H9 (cell line): ENCODE data around the gene FGD5. TPM values are rescaled to one million over a fixed set of nuclear protein-coding genes. Genes with fewer than 3 reads are reported as not detected.
A peak's percentile ranks its signal among the peaks of the same experiment; 100 is the strongest.

Experiments used
- DNase-seq: peaks from one replicate; pipeline ENCODE4 v3.0.0-alpha.2; 2017
- H2AFZ ChIP-seq: one replicate; pipeline ENCODE4 v1.6.1; 2013; ENCODE audit warnings: mild to moderate bottlenecking, low read length, control low read depth, moderate library complexity
- H2AK5ac ChIP-seq: 2 replicates; pipeline ENCODE4 v1.6.1; 2013; ENCODE audit warnings: low read length, control low read depth, mixed read lengths; ENCODE audit not compliant: insufficient read length
- H2BK120ac ChIP-seq: one replicate; pipeline ENCODE4 v1.6.1; 2013; ENCODE audit warnings: low read depth, mild to moderate bottlenecking, low read length, control low read depth, inconsistent platforms; ENCODE audit not compliant: poor library complexity, severe bottlenecking
- H2BK12ac ChIP-seq: 2 replicates; pipeline ENCODE4 v1.6.1; 2013; ENCODE audit warnings: low read length, control low read depth, mixed read lengths, low read depth; ENCODE audit not compliant: insufficient read length
- H2BK15ac ChIP-seq: 2 replicates; pipeline ENCODE4 v1.6.1; 2013; ENCODE audit warnings: low read depth, low read length, control low read depth
- H2BK20ac ChIP-seq: one replicate; pipeline ENCODE4 v1.6.1; 2013; ENCODE audit warnings: low read depth, mild to moderate bottlenecking, low read length, control low read depth, inconsistent platforms; ENCODE audit not compliant: poor library complexity, severe bottlenecking
- H2BK5ac ChIP-seq: 2 replicates; pipeline ENCODE4 v1.6.1; 2013; ENCODE audit warnings: low read length, control low read depth, mixed read lengths; ENCODE audit not compliant: insufficient read length
- H3K14ac ChIP-seq: 2 replicates; pipeline ENCODE4 v1.6.1; 2013; ENCODE audit warnings: low read length, control low read depth; ENCODE audit not compliant: insufficient read depth
- H3K18ac ChIP-seq: 2 replicates; pipeline ENCODE4 v1.6.1; 2013; ENCODE audit warnings: low read depth, mild to moderate bottlenecking, mixed read lengths, low read length, control low read depth; ENCODE audit not compliant: insufficient read length
- H3K23ac ChIP-seq: 2 replicates; pipeline ENCODE4 v1.6.1; 2013; ENCODE audit warnings: low read length, control low read depth, mixed read lengths, low read depth; ENCODE audit not compliant: insufficient read length
- H3K23me2 ChIP-seq: 2 replicates; pipeline ENCODE4 v1.6.1; 2013; ENCODE audit warnings: low read depth, mild to moderate bottlenecking, mixed read lengths, low read length, control low read depth; ENCODE audit not compliant: insufficient read length, poor library complexity, severe bottlenecking
- H3K27ac ChIP-seq: 2 replicates; pipeline ENCODE4 v1.5.1; 2013; ENCODE audit warnings: low read length, control low read depth, mixed read lengths, low read depth; ENCODE audit not compliant: insufficient read length
- H3K27me3 ChIP-seq: 2 replicates; pipeline ENCODE4 v1.6.1; 2013; ENCODE audit warnings: low read length, control low read depth, inconsistent platforms; ENCODE audit not compliant: insufficient read depth
- H3K4ac ChIP-seq: 2 replicates; pipeline ENCODE4 v1.6.1; 2013; ENCODE audit warnings: low read depth, mild to moderate bottlenecking, control low read depth, inconsistent platforms, low read length, moderate library complexity
- H3K4me1 ChIP-seq: 2 replicates; pipeline ENCODE4 v1.6.1; 2013; ENCODE audit warnings: low read length, control low read depth, inconsistent platforms; ENCODE audit not compliant: insufficient read depth
- H3K4me2 ChIP-seq: 2 replicates; pipeline ENCODE4 v1.6.1; 2013; ENCODE audit warnings: low read length, control low read depth, mixed read lengths; ENCODE audit not compliant: insufficient read length, insufficient read depth
- H3K56ac ChIP-seq: 2 replicates; pipeline ENCODE4 v1.6.1; 2013; ENCODE audit warnings: low read depth, mild to moderate bottlenecking, mixed read lengths, low read length, control low read depth; ENCODE audit not compliant: insufficient read length
- H3K79me1 ChIP-seq: 2 replicates; pipeline ENCODE4 v1.6.1; 2013; ENCODE audit warnings: low read depth, mild to moderate bottlenecking, moderate library complexity, low read length, control low read depth, inconsistent platforms; ENCODE audit not compliant: insufficient read depth, poor library complexity, severe bottlenecking
- H3K79me2 ChIP-seq: 2 replicates; pipeline ENCODE4 v1.6.1; 2013; ENCODE audit warnings: low read length, control low read depth, inconsistent platforms; ENCODE audit not compliant: insufficient read depth
- H3K9ac ChIP-seq: 2 replicates; pipeline ENCODE4 v1.6.1; 2013; ENCODE audit warnings: low read length, control low read depth, mixed read lengths; ENCODE audit not compliant: insufficient read length; ENCODE audit errors: extremely low read depth
- H3K9me3 ChIP-seq: one replicate; pipeline ENCODE4 v1.6.1; 2013; ENCODE audit warnings: low read depth, low read length, inconsistent platforms; ENCODE audit not compliant: control insufficient read depth
- H3T11ph ChIP-seq: one replicate; pipeline ENCODE4 v1.6.1; 2013; ENCODE audit warnings: mild to moderate bottlenecking, low read length, control low read depth, inconsistent platforms
- H4K20me1 ChIP-seq: one replicate; pipeline ENCODE4 v1.6.1; 2013; ENCODE audit not compliant: control insufficient read depth, insufficient read length, insufficient read depth
- H4K5ac ChIP-seq: 2 replicates; pipeline ENCODE4 v1.6.1; 2013; ENCODE audit warnings: low read depth, mild to moderate bottlenecking, mixed read lengths, low read length, control low read depth; ENCODE audit not compliant: insufficient read length
- H4K8ac ChIP-seq: replicated peaks from 2 replicates; pipeline ENCODE4 v1.6.1; 2013; ENCODE audit warnings: low read length, control low read depth, mixed read lengths, low read depth; ENCODE audit not compliant: insufficient read length
- H4K91ac ChIP-seq: 2 replicates; pipeline ENCODE4 v1.6.1; 2013; ENCODE audit warnings: low read depth, mild to moderate bottlenecking, moderate library complexity, mixed read lengths, low read length, control low read depth; ENCODE audit not compliant: insufficient read length
- H3K27ac Mint-ChIP-seq, 3 experiments: 2 replicates in 2 of 3; 3 replicates in 1 of 3; pipeline ENCODE4 v1.8.0; 2020 to 2021; ENCODE audit warnings: mixed read lengths in 3 of 3, mild to moderate bottlenecking in 1 of 3, moderate library complexity in 1 of 3
- H3K27me3 Mint-ChIP-seq: 2 replicates; pipeline ENCODE4 v1.8.0; 2021; ENCODE audit warnings: low read depth, mild to moderate bottlenecking, moderate library complexity, mixed read lengths
- H3K36me3 Mint-ChIP-seq, 3 experiments: 2 replicates in 2 of 3; 3 replicates in 1 of 3; pipeline ENCODE4 v1.8.0; 2020 to 2021; ENCODE audit warnings: low read depth in 3 of 3, mixed read lengths in 3 of 3; ENCODE audit not compliant: insufficient read depth in 1 of 3
- H3K4me1 Mint-ChIP-seq, 2 experiments: 2 replicates each; pipeline ENCODE4 v1.8.0; 2020; ENCODE audit warnings: mixed read lengths in 2 of 2
- H3K4me3 Mint-ChIP-seq, 2 experiments: 2 replicates in 1 of 2; 3 replicates in 1 of 2; pipeline ENCODE4 v1.8.0; 2020 to 2021; ENCODE audit warnings: mild to moderate bottlenecking in 2 of 2, mixed read lengths in 2 of 2, moderate library complexity in 1 of 2
- H3K9me3 Mint-ChIP-seq, 2 experiments: 2 replicates in 1 of 2; 3 replicates in 1 of 2; pipeline ENCODE4 v1.8.0; 2020; ENCODE audit warnings: mild to moderate bottlenecking in 2 of 2, mixed read lengths in 2 of 2, moderate library complexity in 1 of 2
- WGBS: extraction: QIAGEN DNeasy Blood & Tissue Kit; methylation state at CpG from one replicate; pipeline ENCODE4 v1.1.7; 2013; ENCODE audit warnings: missing lambda C conversion rate, low lambda C conversion rate, mixed read lengths; ENCODE audit not compliant: insufficient read length; ENCODE audit errors: extremely low coverage; 5-methylcytosine and 5-hydroxymethylcytosine counted together
- total RNA-seq: library from RNA; stranded (reverse); gene quantifications from 2 replicates; pipeline ENCODE4 v1.2.1, GENCODE V29; 2021
- TF ChIP-seq, protein P1 (sequence below): fragments of 200-600 bp; sonication (generic); conservative IDR thresholded peaks from 3 replicates; pipeline ENCODE4 v1.8.0; 2021; ENCODE audit warnings: antibody characterized with exemption, mild to moderate bottlenecking

FGD5 gene
- total RNA-seq, 1 experiment from 2014 or later, result 7.8 TPM

DNA sequence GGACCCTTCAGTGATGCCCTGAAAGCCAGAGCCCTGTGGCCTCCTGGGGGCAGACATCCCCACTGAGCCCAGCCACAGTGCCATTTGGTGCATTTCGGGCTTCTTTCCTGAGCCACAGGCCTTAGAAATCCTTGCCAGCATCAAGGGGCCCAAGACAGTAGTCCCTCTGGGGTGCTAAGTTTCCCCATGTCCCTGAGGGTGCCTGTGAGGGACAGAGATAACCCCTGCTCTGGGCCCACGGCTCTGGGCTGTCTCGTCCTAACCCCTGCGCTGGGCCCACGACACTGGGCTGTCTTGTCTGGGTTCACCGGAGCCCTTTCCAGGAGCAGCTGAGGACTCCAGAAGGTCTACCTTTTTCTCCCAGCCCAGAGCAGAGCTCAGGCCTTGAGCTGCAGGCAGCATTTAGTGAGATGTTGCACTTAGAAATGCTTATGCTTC lies 45.1 kb upstream of the FGD5 start:
- no peak overlapping the region for H2AFZ ChIP-seq
- no peaks in the 10 kb centered on the region for H3K9me3 ChIP-seq
- no peaks in the 10 kb centered on the region for H3K79me2 ChIP-seq

More for the DNA sequence above, 45.1 kb upstream of the FGD5 start:
- Histone ChIP-seq H3K4me1 (no peaks in the 10 kb centered on the region), H3K18ac (no peak overlapping the region), H2BK15ac (no peak overlapping the region), H3K56ac (no peak overlapping the region), H2BK20ac (no peak overlapping the region), H2AK5ac (no peak overlapping the region), H3K79me1 (no peaks in the 10 kb centered on the region), H4K8ac (no peak overlapping the region), H3K9ac (no peak overlapping the region), H4K5ac (no peak overlapping the region), H3K14ac (no peak overlapping the region), H2BK5ac (no peak overlapping the region), H3K4me2 (no peak overlapping the region), H2BK120ac (no peak overlapping the region), H3K27me3 (no peaks in the 10 kb centered on the region), H3K23ac (no peak overlapping the region), H3K4ac (no peak overlapping the region), H3K27ac (no peak overlapping the region), H3K23me2 (no peaks in the 10 kb centered on the region), H4K91ac (no peak overlapping the region), H3T11ph (no peak overlapping the region), H2BK12ac (no peak overlapping the region), H4K20me1 (no peaks in the 10 kb centered on the region)
- TF ChIP-seq, protein P1, sequence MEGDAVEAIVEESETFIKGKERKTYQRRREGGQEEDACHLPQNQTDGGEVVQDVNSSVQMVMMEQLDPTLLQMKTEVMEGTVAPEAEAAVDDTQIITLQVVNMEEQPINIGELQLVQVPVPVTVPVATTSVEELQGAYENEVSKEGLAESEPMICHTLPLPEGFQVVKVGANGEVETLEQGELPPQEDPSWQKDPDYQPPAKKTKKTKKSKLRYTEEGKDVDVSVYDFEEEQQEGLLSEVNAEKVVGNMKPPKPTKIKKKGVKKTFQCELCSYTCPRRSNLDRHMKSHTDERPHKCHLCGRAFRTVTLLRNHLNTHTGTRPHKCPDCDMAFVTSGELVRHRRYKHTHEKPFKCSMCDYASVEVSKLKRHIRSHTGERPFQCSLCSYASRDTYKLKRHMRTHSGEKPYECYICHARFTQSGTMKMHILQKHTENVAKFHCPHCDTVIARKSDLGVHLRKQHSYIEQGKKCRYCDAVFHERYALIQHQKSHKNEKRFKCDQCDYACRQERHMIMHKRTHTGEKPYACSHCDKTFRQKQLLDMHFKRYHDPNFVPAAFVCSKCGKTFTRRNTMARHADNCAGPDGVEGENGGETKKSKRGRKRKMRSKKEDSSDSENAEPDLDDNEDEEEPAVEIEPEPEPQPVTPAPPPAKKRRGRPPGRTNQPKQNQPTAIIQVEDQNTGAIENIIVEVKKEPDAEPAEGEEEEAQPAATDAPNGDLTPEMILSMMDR, result no peak
- H3K27me3 Mint-ChIP-seq, result no peaks in the 10 kb centered on the region
- H3K4me1 Mint-ChIP-seq, result peaks cover 3 to 22% of the 10 kb centered on the region in 2 experiments
- H3K4me3 Mint-ChIP-seq, result no peak overlapping the region
- H3K36me3 Mint-ChIP-seq, result peaks cover 0 to 1% (median 0%) of the 10 kb centered on the region in 3 experiments; a peak in 1 of 7 replicates
- H3K9me3 Mint-ChIP-seq, result peaks cover 2 to 5% of the 10 kb centered on the region in 2 experiments; a peak in 4 of 5 replicates
- DNase-seq, result peak; percentile 26
- no peak overlapping the region for H3K27ac Mint-ChIP-seq
- no CpG with 5 or more reads among the region's 6 CpGs for WGBS
